Stimulated activated CD4-positive, alpha-beta T cell treated with anti-CD3 and anti-CD28 coated beads, Interleukin-2, amount 100 ng/mL, for 24 hours (primary cell): ENCODE data around the gene PPM1N.

ENCODE experiments used
- DNase-seq, 2 donors: peaks; one replicate each; pipeline ENCODE4 v3.0.0-alpha.2; 2020

PPM1N gene

DNA sequence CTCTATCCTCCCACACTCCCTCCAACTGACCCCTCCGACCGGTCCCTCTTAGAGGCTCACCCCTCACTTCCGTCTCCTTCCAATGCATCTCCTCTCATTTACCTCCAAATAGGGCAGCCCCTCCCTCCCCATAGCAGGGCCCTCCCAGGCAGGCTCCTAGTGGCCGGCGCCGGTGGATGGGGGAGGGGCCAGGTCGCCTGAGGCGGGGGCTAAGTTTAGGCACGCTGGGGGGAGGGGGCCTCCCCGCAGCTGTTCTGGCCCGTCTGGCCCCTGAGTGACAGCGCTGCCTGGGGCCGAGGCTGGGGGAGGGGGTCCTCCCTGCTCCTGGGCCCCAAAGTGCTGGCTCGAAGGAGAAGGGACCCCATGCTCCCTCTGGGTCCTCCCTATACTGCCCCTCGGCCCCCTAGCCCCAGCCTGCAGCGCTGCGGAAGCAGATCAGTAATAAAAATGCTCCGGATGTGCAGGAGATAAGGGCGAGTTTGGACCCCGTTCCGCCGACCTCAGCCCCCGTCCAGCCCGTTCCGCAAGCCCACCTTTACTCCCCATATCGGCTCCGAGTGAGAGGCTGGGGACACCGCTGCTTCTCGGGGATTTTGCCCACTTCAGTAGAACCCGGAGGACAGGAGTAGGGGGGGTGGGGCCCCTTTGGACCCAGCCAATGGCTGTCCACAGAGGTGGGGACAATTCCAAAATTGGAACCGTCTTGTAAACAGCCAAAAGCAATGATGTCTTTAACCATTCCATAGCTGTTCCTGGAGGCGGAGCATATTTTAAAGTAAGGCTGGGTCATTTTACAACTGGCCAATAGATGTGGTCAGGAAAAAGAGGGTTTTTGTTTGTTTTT is 5.4 kb upstream of the PPM1N start:
- no peak for DNase-seq

DNA sequence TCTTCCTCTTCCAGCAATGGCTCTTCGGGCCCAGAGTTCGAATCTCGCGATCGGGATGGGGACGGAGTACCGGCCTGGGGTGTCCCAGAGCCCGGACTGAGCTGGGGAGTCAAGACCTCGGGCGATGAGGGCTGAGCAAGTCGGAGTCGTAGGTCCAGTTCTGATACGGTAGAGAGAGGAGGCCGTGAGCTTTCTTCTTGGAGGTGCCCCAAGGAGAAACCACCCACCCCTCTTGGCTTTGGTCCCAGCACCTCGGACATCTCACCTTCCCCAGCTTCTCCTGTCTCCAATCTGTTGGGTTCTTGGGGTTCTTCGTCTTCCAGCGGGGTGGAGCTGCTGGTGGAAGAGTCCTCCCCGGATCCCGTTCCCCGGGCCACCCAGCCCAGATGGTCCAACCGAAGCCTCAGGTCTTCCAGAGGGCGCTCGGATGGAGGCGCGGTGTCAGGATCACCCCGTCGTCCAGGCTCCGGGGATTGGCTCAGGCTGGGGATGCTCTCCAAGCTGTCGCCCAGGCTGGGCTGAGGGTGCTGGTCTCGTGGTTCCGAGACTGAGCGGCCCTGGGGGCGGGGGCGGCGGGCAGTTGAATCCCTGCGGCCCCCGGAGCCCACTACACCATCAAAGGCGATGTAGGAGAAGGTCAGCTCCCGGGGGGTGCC is 3.9 kb upstream of the PPM1N start:
- no peak for DNase-seq

DNA sequence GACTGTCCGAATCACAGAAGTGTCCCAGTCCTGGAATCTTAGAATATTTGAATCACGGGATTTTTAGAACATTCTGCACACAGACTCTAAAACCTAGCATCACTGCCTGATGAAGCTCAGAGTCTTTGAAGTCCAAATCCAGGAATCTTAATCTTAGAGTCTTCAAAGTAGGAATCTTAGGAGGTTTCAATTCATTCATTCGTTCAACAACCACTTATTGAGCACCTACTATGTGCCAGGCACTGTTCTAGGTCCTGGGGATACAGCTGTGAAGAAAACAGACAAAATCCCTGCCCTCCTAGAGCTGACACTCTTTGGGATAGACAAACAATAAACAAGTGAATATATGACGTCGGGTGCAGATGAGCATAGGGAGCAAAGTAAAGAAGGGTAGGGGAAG is 3.1 kb upstream of the PPM1N start:
- no peak for DNase-seq

DNA sequence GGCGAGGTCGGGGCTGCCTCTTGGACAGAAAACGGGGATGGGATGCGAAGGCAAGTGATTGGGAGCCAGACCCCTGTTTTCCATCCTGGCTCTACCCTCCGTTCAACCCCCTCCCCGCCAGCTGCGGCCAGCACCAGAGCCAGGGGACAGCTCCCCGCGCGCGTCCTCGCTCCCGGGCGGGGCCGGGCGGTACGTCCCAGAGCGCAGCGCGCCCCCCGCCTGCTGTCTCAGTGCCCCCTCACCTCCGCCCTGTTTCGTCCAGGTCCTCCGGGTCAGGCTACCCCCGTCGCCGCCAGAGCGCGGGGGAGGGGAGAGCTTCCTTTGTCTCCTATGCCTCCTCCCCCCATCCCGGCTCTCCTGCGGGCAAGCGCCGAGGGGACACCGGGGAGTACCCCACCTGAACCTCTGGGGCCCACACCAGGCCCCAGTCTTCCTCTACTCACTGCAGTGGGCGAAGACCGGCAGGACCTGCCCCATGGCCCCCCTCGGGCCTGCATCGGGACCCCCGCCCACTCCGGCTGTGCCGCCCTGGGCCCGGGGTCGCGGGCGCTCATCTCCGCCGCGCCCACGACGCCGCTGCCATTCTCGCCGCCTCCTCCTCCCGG is 1.8 kb upstream of the PPM1N start:
- DNase-seq, result peak in 1 of 2 donors; percentile 50

DNA sequence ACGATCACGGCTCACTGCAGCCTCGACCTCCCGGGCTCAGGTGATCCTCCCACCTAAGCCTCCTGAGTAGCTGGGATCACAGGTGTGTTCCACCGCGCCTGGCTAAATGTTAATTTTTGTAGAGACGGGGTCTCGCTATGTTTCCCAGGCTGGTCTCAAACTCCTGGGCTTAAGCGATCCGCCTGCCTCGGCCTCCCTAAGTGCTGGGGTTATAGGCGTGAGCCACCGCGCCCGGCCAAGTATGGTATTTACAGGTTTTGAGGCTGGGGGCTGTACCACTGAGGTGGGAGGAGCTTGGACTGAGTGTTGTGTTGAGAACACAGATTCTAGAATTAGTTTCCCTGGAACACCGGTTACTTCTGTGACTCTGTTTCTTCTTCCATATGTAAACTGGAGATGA is 452 bp upstream of the PPM1N start:
- no peak for DNase-seq

DNA sequence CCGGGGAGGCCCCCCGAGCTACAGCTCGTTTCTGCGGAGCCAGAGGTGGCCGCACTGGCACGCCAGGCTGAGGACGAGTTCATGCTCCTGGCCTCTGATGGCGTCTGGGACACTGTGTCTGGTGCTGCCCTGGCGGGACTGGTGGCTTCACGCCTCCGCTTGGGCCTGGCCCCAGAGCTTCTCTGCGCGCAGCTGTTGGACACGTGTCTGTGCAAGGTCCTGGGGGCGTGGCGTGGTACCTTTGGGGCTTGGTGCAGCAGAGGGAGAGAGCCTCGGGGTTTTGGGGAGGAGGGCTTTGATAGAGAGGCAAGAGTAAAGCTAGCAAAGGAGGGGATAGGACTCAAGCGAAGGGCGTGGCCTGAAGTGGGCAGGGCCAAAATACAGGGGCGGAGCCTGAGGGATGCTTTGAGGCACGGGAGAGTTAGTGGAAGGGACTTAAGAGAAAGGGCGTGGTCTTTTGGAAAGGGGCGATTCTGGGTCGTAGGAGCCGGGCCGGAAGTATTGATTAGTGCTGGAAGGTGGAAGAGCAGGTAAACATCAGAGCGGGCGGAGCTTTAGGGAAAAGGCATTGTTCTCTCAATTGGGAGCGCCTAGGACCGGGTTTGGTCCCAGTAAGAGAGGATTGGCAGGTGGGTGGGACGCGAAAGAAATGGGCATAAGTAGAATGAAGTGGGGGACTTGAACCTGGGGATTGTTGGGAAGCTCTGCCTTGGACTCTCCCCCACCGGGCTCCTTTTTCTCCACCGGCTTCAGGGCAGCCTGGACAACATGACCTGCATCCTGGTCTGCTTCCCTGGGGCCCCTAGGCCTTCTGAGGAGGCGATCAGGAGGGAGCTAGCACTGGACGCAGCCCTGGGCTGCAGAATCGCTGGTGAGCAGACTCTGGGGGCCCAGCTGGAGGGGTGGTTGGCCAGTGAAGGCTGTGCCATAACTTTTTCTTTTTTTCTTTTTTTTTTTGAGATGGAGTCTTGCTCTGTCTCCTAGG is 1.2 kb downstream of the PPM1N start:
- DNase-seq, result peak; percentile 64 to 77

DNA sequence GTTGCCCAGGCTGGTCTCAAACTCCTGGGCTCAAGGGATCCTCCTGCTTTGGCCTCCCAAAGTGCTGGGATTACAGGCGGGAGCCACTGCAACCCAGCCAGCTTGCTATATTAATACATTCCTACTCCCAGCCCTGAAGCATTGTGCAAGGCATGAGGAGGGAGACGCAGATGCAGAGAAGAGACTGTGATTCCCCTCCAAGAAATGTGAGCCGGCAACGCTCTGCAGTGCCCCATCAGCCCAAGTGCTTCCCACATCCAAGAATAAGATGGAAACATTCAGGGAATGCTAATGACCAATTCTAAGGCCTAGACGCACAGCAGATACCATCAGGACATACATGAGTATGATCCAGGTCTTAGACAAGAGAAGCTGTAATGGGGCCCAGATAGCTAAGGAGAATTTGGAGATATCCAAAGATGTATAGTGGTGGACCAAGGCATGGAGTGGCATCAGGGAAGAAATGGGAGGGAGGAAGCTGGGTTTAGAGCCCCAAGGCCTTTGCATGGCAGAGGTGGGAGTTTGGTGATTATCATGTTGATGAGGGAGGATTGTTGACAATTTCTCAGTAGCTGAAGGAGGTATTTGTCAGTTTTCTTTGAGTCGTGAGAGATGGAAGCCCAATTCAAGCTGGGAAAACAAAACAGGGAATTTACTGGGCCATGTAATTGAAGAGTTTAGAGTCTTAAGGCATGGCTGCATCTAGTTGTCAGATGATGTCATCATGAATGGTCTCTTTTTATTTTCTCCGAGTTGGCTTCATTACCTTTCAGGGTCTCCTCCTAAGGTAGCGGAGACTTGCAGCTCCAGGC is 2.9 kb downstream of the PPM1N start:
- DNase-seq, result no peak

DNA sequence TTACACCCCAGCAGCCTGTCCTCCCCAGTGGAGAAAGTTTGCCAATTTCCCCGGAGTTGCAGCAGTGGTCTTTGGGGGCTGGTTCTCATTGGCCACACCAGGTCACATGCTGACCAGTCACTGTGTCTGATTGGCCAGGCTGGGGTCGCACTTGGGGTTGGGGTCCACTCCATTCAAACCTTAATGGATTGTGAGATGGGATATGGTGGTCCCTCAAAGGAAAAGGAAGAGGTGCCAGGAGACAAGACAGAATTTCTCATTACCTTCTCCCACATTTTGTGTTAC is 3.4 kb downstream of the PPM1N start:
- DNase-seq, result no peak

DNA sequence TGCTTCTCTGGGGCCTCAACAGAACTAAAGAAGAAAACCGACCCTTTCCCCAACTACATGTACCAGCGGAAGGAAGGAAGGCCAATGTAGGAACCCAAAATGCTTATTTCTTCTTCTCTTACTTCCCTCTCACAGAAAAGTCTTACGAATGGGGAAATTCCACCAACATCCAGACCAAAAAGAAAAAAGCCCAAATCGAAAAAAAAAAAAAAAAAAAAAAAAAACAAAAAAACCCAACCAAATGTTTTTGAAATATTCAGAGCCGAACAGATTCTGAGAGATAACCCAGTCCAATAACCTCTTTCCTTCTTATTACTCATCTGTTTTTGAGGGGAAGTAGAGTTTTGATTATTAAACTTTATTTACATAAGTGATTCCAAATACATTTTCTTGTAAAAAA is 3.9 kb downstream of the PPM1N start:
- no peak for DNase-seq

DNA sequence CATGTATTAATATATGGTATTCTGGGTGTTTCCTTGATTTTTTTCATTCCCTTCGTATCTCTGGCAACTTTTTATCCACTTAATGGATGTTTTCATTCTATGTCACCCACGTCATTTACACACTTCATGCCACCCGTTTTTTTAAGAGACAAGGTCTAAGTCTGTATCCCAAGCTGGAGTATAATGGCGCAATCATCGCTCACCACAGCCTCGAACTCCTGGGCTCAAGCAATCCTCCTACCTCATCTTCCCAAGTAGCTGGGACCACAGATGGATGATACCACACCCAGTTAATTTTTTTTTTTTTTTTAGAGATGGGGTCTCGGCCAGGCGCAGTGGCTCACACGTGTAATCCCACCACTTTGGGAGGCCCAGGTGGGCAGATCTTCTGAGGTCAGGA is 5.7 kb downstream of the PPM1N start:
- no peak for DNase-seq

DNA sequence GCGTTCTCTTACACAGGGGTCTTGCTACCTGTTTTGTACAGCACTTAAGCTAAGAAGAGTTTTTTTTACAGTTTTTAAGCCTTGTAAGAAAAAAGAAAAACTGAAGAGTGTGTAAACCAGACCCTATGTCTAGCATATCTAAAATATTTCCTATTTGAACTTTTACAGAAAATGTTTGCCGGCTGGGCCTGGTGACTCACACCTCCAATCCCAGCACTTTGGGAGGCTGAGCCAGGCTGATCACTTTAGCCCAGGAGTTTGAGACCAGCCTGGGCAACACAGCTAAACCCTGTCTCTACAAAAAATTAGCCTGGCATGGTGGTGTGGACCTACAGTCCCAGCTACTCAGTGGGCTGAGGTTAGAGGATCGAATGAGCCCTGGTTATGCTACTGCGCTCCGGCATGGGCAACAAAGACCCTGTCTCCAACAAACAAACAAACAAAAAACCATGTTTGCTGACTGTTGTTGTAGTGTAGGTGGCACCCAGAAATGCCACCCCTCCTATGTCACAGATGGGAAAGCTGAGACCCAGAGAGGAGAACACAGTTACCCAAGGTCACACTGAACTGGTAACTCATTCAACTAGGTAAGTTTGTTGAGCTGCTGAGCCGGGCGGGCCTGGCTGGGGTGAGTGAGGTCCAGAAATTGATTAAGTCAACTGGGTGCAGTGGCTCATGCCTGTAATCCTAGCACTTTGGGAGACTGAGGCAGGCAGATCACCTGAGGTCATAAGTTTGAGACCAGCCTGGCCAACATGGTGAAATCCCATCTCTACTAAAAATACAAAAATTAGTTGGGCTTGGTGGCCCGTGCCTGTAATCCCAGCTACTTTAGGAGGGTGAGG is 7.1 kb downstream of the PPM1N start:
- no peak for DNase-seq

DNA sequence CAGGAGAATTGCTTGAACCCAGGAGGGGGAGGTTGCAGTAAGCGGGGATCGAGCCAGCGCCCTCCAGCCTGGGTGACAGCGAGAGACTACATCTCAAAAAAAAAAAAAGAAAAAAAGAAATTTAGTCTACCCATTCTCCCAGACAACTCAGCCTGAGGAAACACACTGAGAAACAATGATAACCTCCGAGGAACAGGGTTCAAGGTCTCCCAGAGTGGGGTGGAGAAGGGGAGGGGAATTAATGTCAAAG is 7.7 kb downstream of the PPM1N start:
- DNase-seq, result no peak

DNA sequence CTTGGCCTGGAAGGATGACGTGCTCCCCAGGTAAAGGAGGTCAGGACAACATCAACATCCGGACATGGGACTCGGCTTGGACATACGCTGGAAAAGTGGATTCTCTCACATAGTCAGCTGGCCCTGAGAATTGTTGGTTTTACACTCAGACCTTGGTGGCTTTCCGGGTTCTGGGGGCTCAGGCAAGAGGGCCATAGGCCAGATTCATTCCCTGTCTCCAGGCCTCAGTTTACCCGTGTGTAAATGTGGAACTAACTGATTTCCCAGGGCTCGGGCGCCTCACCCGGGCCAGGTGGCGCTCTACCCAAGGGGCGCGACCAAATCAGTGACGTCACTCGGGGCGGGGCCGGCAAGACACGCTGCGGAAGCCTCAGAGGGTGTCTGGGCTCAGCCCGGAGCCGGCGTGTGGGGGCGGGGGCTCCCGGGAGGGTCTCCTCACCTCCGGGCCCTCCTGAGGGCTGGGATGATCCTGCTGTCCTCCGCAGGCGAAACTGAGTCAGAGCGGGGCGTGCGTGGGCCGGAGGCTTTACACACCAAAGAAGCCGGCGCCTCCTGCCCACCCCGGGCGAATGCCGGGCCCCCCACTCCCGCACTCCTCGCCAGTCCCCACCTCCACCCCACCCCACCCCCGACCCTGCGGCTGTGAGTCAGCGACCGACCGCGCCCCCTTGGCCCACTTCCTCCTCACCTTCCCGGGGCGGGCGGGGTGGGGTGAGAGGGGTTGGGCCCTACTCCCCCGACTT is 8.2 kb downstream of the PPM1N start:
- peak; percentile 99 to 100 for DNase-seq

DNA sequence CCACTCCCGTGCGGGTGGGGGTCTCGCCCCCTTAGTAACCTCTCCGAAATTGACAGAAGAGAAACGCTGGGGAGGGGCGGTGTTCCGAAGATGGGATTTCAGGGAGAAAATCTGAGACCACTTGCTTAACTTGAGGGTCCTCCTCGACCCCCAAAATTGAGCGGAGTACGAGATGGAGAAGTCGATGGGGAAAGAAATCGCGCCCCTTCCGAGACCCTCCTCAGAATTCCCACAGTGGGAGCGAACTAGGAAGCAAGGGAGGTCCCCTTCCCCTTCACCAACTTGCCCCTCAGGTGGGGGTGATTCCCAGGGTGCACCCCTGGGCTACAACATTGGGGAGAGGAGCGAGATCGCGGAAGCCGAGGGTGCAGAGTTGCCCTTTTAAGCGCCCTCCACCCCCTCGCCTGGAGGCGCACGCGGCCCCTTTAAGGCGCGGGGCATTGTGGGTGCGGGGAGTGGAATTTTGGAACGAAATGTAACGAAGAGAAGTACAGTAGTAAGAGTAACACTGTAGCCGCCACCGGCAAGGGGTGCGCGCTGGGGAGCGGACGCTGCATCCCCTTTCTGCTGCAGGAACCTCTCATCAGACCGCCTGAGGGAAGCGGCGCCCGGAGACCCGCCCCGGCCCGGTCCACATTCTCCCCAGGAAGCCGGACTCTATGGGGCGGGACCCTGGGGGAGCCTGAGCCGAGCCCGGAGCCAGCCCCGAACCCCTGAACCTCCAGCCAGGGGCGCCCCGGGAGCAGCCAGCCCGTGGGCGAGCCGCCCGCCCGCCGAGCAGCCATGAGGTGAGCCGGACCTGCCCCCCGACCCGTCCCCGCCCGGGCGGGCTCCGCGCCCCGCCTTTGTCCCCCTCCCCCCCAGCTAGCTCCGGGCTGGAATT is 9.0 kb downstream of the PPM1N start, which contains the start of gene VASP:
Gene VASP, plus strand, starts transcription at position 491 of the 883 bp plus-strand sequence. Its CDS starts 293 bp downstream, at position 784.
- peak; percentile 89 to 93 for DNase-seq

DNA sequence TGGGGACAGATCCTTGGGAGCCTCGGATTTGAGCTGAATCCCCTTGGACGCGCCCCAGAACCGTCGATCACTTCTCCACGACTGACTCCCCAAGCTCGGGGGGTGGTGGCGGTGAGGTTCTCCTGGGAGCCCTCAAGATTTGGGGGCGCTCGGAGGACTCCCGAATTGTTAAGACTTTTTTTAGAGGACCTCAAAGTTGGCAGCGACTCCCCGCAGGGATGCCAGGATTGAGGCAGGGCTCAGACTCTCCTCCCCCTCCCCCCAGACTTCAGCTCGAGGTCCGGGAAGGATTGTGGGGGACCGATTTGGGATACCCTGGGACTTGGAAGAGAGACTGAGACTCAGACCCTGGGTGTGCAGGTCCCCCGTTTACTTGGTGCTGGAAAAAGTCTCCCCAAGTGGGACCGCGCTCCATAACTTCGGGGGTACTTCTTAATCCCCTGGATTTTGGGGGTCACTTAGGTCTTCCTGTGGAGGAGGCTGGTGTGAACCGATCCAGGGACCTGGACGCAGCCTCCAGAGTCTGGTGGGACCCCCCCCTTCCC is 9.7 kb downstream of the PPM1N start:
- DNase-seq, result no peak

DNA sequence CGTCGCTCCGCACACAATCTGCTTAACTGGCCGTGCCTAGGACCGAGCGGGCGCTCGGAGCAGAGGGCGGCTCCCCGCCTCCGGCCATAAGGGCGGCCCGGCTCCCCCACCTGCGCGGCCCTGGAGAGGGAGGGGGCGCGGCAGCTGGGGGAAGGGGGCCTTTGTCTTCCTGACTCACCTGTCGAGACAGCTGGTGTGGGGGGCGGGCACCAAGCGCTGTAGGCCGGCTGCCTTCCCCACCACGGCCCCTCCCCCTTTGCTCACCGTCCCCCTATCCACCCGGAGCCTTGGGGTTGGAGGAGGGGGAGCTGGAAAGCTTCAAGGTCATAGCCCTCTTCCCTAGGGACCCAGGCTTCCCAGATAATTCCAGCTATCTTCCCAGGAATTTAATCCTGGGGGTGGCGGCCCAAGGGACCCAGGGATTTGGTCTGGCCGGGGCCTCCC is 10.2 kb downstream of the PPM1N start:
- peak; percentile 50 to 67 for DNase-seq

DNA sequence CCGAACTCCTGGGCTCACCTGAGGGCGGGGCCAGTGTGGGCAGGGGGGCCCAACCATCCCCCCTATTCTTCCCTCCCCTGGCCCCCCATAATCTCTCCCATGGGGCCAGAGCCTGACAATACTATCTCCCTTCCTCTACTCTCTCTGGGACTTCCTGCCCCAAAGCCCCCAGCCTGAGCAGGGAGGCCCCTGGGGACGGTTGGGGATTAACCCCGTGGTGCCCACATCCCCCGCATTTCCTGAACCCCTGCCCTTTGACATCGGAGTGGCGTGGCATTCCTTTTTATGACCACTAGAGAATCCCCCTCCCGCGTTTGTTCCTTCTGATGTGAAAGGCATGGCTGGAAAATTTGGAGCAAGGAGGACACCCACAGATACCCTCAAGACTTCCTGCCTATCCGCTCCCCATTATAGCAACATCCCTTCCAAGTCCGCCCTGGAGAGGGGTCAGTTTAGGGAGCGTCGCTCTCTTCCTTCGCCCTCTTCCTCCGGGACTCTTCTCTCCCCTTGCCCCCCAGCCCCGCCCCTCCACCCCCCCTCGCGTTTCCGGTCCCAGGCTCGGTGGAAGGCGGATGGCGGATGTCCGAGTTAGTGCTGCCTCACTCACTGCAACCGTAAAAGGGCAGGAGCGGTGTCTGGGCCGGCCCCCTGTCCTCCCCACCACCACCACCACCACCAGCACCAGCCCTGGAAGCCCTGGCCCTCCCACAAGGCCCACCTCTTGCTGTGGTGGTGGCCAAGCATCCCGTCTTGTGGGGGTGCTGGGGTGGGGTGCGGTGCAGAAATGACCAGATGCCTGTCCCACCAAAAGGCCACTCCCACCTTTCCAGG is 10.8 kb downstream of the PPM1N start:
- DNase-seq, result peak in 1 of 2 donors; percentile 58

DNA sequence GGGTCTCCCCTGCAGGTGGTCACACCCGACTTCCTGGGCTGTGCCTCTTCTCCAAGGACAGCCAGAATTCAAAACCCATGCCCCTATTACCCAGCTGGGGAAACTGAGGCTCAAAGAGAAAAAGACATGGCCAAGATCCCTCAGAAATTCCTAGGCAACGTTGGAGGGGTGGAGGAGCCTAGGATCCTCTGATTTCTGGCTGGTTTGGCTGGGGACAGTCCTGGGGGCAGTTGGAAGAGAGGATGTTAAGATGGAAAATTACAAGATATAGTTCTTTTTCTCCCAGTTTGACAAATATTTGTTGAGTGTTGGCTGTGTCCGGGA is 11.4 kb downstream of the PPM1N start:
- DNase-seq, result no peak
